Erythroblast (primary cell): ENCODE results near the gene CARNS1.

Experiments used
- GATA1 ChIP-seq: IDR thresholded peaks from 2 replicates; pipeline ENCODE4 v1.6.1; 2011; ENCODE audit warnings: low read depth, mild to moderate bottlenecking, control low read depth, low read length, moderate library complexity
- POLR2A ChIP-seq: IDR thresholded peaks from 2 replicates; pipeline ENCODE4 v1.6.1; 2011; ENCODE audit warnings: mild to moderate bottlenecking, low read length

GRCh38 chr11:67393990-67394389 lies 21.5 kb upstream of the CARNS1 start:
- TF ChIP-seq POLR2A = no peak
- no peak for TF ChIP-seq GATA1
